IMR-90 (cell line): ENCODE data around the gene CDKL1. TPM values are rescaled to one million over a fixed set of nuclear protein-coding genes. Genes with fewer than 3 reads are reported as not detected.
A peak's percentile ranks its signal among the peaks of the same experiment; 100 is the strongest.

Source experiments
- ATAC-seq: fragments of 200-7000 bp; cut with Tn5 transposase; 2 replicates; pipeline ENCODE4 v1.9.1; 2020; ENCODE audit warnings: low read depth, mild to moderate bottlenecking, moderate library complexity
- BruUV-seq: library from RNA; stranded (reverse); fragments of 400-500 nt; replicated peaks from 2 replicates; lab custom pipeline; 2021; lab: Mats Ljungman, UMichigan
- CTCF ChIA-PET: fragments of 300-600 bp; formaldehyde crosslinking; extraction: SDS; loops from one replicate; lab custom pipeline; 2021; ENCODE audit warnings: antibody characterized with exemption; lab: Yijun Ruan, JAX
- POLR2A ChIA-PET: fragments of 300-600 bp; sonication (Branson Sonifier 250); formaldehyde crosslinking; loops from one replicate; lab custom pipeline; 2022; ENCODE audit warnings: antibody characterized with exemption; ENCODE audit not compliant: unreplicated experiment; lab: Charles Lee
- DNase-seq: peaks from one replicate; pipeline ENCODE4 v3.0.0; 2013
- H2AFZ ChIP-seq: replicated peaks from 2 replicates; pipeline ENCODE3; 2013; ENCODE audit warnings: low read length, mild to moderate bottlenecking; ENCODE audit not compliant: poor library complexity
- H2AK5ac ChIP-seq: 2 replicates; pipeline ENCODE4 v1.6.1; 2013; ENCODE audit warnings: low read depth, low read length, inconsistent platforms
- H2AK9ac ChIP-seq: replicated peaks from 2 replicates; pipeline ENCODE3; 2013; ENCODE audit warnings: mild to moderate bottlenecking, low read depth, low read length, moderate library complexity; ENCODE audit not compliant: poor library complexity
- H2BK120ac ChIP-seq: 2 replicates; pipeline ENCODE4 v1.6.1; 2013; ENCODE audit warnings: low read depth, low read length, inconsistent platforms
- H2BK15ac ChIP-seq: 3 replicates; pipeline ENCODE4 v1.6.1; 2013; ENCODE audit warnings: low read depth, low read length, inconsistent platforms
- H2BK20ac ChIP-seq: 2 replicates; pipeline ENCODE4 v1.6.1; 2013; ENCODE audit warnings: low read depth, mild to moderate bottlenecking, inconsistent platforms, low read length, moderate library complexity
- H2BK5ac ChIP-seq: 2 replicates; pipeline ENCODE4 v1.6.1; 2013; ENCODE audit warnings: mild to moderate bottlenecking, low read depth, low read length, inconsistent platforms; ENCODE audit not compliant: poor library complexity, severe bottlenecking
- H3K14ac ChIP-seq: replicated peaks from 2 replicates; pipeline ENCODE4 v1.6.1; 2013; ENCODE audit warnings: low read depth, low read length, inconsistent platforms
- H3K18ac ChIP-seq: 2 replicates; pipeline ENCODE4 v1.6.1; 2013; ENCODE audit warnings: low read depth, low read length, control low read depth
- H3K23ac ChIP-seq: 2 replicates; pipeline ENCODE4 v1.6.1; 2013; ENCODE audit warnings: low read depth, low read length, inconsistent platforms
- H3K27ac ChIP-seq: 2 replicates; pipeline ENCODE4 v1.5.1; 2013; ENCODE audit warnings: mild to moderate bottlenecking, control low read depth, low read length; ENCODE audit not compliant: insufficient read depth
- H3K27me3 ChIP-seq: 2 replicates; pipeline ENCODE4 v1.6.1; 2013; ENCODE audit warnings: low read length; ENCODE audit not compliant: control insufficient read depth, insufficient read depth
- H3K36me3 ChIP-seq: 2 replicates; pipeline ENCODE4 v1.6.1; 2013; ENCODE audit warnings: low read length, mixed read lengths; ENCODE audit not compliant: control insufficient read depth, insufficient read depth
- H3K4ac ChIP-seq: 2 replicates; pipeline ENCODE4 v1.6.1; 2013; ENCODE audit warnings: low read depth, low read length, inconsistent platforms
- H3K4me1 ChIP-seq: 2 replicates; pipeline ENCODE4 v1.6.1; 2013; ENCODE audit warnings: low read length, mixed read lengths; ENCODE audit not compliant: control insufficient read depth, insufficient read depth
- H3K4me2 ChIP-seq: 2 replicates; pipeline ENCODE4 v1.6.1; 2013; ENCODE audit warnings: low read depth, mild to moderate bottlenecking, control low read depth, low read length, moderate library complexity
- H3K4me3 ChIP-seq: 2 replicates; pipeline ENCODE4 v1.5.1; 2013; ENCODE audit warnings: low read depth, mild to moderate bottlenecking, control low read depth, low read length, moderate library complexity; ENCODE audit not compliant: insufficient read depth
- H3K56ac ChIP-seq: 2 replicates; pipeline ENCODE4 v1.6.1; 2013; ENCODE audit warnings: low read length, inconsistent platforms; ENCODE audit not compliant: insufficient read depth; ENCODE audit errors: extremely low read depth
- H3K79me1 ChIP-seq, 2 experiments: 2 replicates each; pipeline ENCODE4 v1.6.1; 2013; ENCODE audit warnings: low read length in 2 of 2, inconsistent platforms in 1 of 2, low read depth in 1 of 2
- H3K9ac ChIP-seq: 2 replicates; pipeline ENCODE4 v1.6.1; 2013; ENCODE audit warnings: low read depth, low read length, control low read depth
- H3K9me1 ChIP-seq: 2 replicates; pipeline ENCODE4 v1.6.1; 2013; ENCODE audit warnings: low read length, inconsistent platforms; ENCODE audit not compliant: insufficient read depth
- H3K9me3 ChIP-seq: 2 replicates; pipeline ENCODE4 v1.6.1; 2013; ENCODE audit warnings: low read length; ENCODE audit not compliant: control insufficient read depth, insufficient read depth
- H4K20me1 ChIP-seq: 2 replicates; pipeline ENCODE4 v1.6.1; 2013; ENCODE audit warnings: low read length, inconsistent platforms; ENCODE audit not compliant: insufficient read depth
- H4K5ac ChIP-seq: 2 replicates; pipeline ENCODE4 v1.6.1; 2013; ENCODE audit warnings: mild to moderate bottlenecking, low read depth, low read length, control low read depth
- H4K8ac ChIP-seq, 2 experiments: 2 replicates each; pipeline ENCODE4 v1.6.1; 2013; ENCODE audit warnings: low read depth in 2 of 2, low read length in 2 of 2, control low read depth in 1 of 2, inconsistent platforms in 1 of 2
- H4K91ac ChIP-seq: 2 replicates; pipeline ENCODE4 v1.6.1; 2013; ENCODE audit warnings: low read depth, low read length, inconsistent platforms; ENCODE audit not compliant: insufficient read depth
- BHLHE40 ChIP-seq: fragments of 150-350 bp; IDR thresholded peaks from 2 replicates; pipeline ENCODE4 v1.6.1; 2016; ENCODE audit warnings: mild to moderate bottlenecking, low read depth, low read length
- CEBPB ChIP-seq: IDR thresholded peaks from 2 replicates; pipeline ENCODE4 v1.6.1; 2012; ENCODE audit warnings: low read depth, low read length, improper control_type of control experiment
- CHD1 ChIP-seq: IDR thresholded peaks from 2 replicates; pipeline ENCODE4 v1.6.1; 2012; ENCODE audit warnings: low read depth, low read length, improper control_type of control experiment
- CTCF ChIP-seq: conservative IDR thresholded peaks from 2 replicates; pipeline ENCODE4 v1.5.1; 2012; ENCODE audit warnings: mild to moderate bottlenecking, low read depth, low read length, improper control_type of control experiment
- ELK1 ChIP-seq: fragments of 150-350 bp; IDR thresholded peaks from 2 replicates; pipeline ENCODE4 v1.6.1; 2016; ENCODE audit warnings: low read depth, mild to moderate bottlenecking, low read length, moderate library complexity, borderline replicate concordance
- FOS ChIP-seq: fragments of 150-350 bp; IDR thresholded peaks from 2 replicates; pipeline ENCODE4 v1.6.1; 2016; ENCODE audit warnings: low read depth, low read length
- MAFK ChIP-seq: IDR thresholded peaks from 2 replicates; pipeline ENCODE4 v1.6.1; 2012; ENCODE audit warnings: low read depth, low read length, improper control_type of control experiment
- MAZ ChIP-seq: IDR thresholded peaks from 2 replicates; pipeline ENCODE4 v1.6.1; 2012; ENCODE audit warnings: low read depth, mild to moderate bottlenecking, low read length, improper control_type of control experiment, moderate library complexity, borderline replicate concordance
- MXI1 ChIP-seq: IDR thresholded peaks from 2 replicates; pipeline ENCODE4 v1.6.1; 2012; ENCODE audit warnings: low read depth, mild to moderate bottlenecking, low read length, moderate library complexity, borderline replicate concordance
- NFE2L2 ChIP-seq: fragments of 150-350 bp; IDR thresholded peaks from 2 replicates; pipeline ENCODE4 v1.6.1; 2016; ENCODE audit warnings: low read depth, mild to moderate bottlenecking, low read length
- POLR2A ChIP-seq: IDR thresholded peaks from 2 replicates; pipeline ENCODE4 v1.6.1; 2012; ENCODE audit warnings: mild to moderate bottlenecking, low read depth, low read length
- RAD21 ChIP-seq: IDR thresholded peaks from 2 replicates; pipeline ENCODE4 v1.6.1; 2012; ENCODE audit warnings: low read length, improper control_type of control experiment
- RCOR1 ChIP-seq: IDR thresholded peaks from 2 replicates; pipeline ENCODE4 v1.6.1; 2012; ENCODE audit warnings: mild to moderate bottlenecking, low read length, improper control_type of control experiment; ENCODE audit not compliant: insufficient replicate concordance
- RFX5 ChIP-seq: IDR thresholded peaks from 2 replicates; pipeline ENCODE4 v1.8.0; 2012; ENCODE audit warnings: low read depth, mild to moderate bottlenecking, low read length, moderate library complexity
- SMC3 ChIP-seq: fragments of 150-350 bp; IDR thresholded peaks from 2 replicates; pipeline ENCODE4 v1.6.1; 2016; ENCODE audit warnings: low read depth, mild to moderate bottlenecking, antibody characterized with exemption, low read length, moderate library complexity
- USF2 ChIP-seq: fragments of 150-350 bp; IDR thresholded peaks from 2 replicates; pipeline ENCODE4 v1.6.1; 2017; ENCODE audit warnings: mild to moderate bottlenecking, antibody characterized with exemption, low read length, low read depth
- WGBS, 2 experiments: methylation state at CpG; one replicate each; pipeline versions ENCODE4 v1.1.5 to v1.1.7; 2013; ENCODE audit warnings: missing lambda C conversion rate in 2 of 2; ENCODE audit not compliant: insufficient read length in 1 of 2; ENCODE audit errors: extremely low coverage in 2 of 2; 5-methylcytosine and 5-hydroxymethylcytosine counted together
- dilution Hi-C: fragments of 300-500 bp; cut with HindIII; formaldehyde crosslinking; loops from one replicate; pipeline ENCODE4 v1.14.3; 2018; ENCODE audit warnings: low sequenced_read_pairs; ENCODE audit not compliant: unreplicated experiment
- in situ Hi-C: fragments of 300-500 bp; cut with MboI; formaldehyde crosslinking; loops from 3 replicates; pipeline ENCODE4 v1.14.3; 2019; ENCODE audit warnings: low sequenced_read_pairs, inconsistent platforms, mixed read lengths
- intact Hi-C: fragments of 100-400 bp; cut with micrococcal nuclease; formaldehyde crosslinking; loops from 2 replicates; pipeline ENCODE4 v1.10.0; 2022
- polyA plus RNA-seq, 3 experiments: library from polyadenylated mRNA; depleted of rRNA; stranded (reverse); fragments of >200 nt; gene quantifications; 2 replicates each; pipeline ENCODE4 v1.2.3, GENCODE V29; 2012; ENCODE audit warnings: low replicate concordance in 1 of 3
- total RNA-seq: library from RNA; depleted of rRNA; stranded (reverse); fragments of >200 nt; gene quantifications from 2 replicates; pipeline ENCODE4 v1.2.3, GENCODE V29; 2012

The CDKL1 gene
- total and polyA plus RNA-seq, 2 of the 4 experiments (the other 2 are of a cell fraction), result 1.9 to 3.8 TPM

GRCh38 chr14:50318031-50318626, 78.6 kb downstream of the CDKL1 start:
- H3K79me1 ChIP-seq, result peaks cover 11 to 43% of the 10 kb centered on the region in 2 experiments
- DNase-seq (peak; percentile 66), ATAC-seq (no peak)
- no peak overlapping the region for H4K91ac ChIP-seq
- no peaks in the 10 kb centered on the region for H3K9me3 ChIP-seq
- H3K23ac ChIP-seq, result no peak overlapping the region
- no TSS peak for BruUV-seq
- no peak overlapping the region for H2AK9ac ChIP-seq
- no peak overlapping the region for H2BK5ac ChIP-seq
- H3K4ac ChIP-seq, result no peak overlapping the region
- H2BK20ac ChIP-seq, result no peak overlapping the region
- no peak overlapping the region for H2AFZ ChIP-seq
- H2BK15ac ChIP-seq, result no peak overlapping the region
- dilution Hi-C loops (no loop called here), in situ Hi-C loops (no loop called here), intact Hi-C loops (no loop called here)
- no peak overlapping the region for H3K27ac ChIP-seq
- WGBS, 2 experiments, result no CpG with 5 or more reads among the region's 4 CpGs
- H3K18ac ChIP-seq, result no peak overlapping the region
- no peak overlapping the region for H3K9ac ChIP-seq
- H4K8ac ChIP-seq, result no peak overlapping the region
- no peaks in the 10 kb centered on the region for H3K36me3 ChIP-seq
- CTCF ChIA-PET, result interaction anchor here (0.8 kb wide), 1 partner anchor 19 kb away, joined by 3 read pairs; no protein-coding TSS in a partner anchor
- H4K20me1 ChIP-seq, result no peaks in the 10 kb centered on the region; the same call in 1 of the 2 replicates
- H2AK5ac ChIP-seq, result no peak overlapping the region
- peaks cover 10% of the 10 kb centered on the region for H3K4me1 ChIP-seq
- POLR2A ChIA-PET, result interaction anchor here (0.6 kb wide), 1 partner anchor 92 kb away, joined by 5 read pairs; no protein-coding TSS in a partner anchor
- no peak overlapping the region for H3K4me2 ChIP-seq
- peaks cover 10% of the 10 kb centered on the region for H3K9me1 ChIP-seq
- no peak overlapping the region for H2BK120ac ChIP-seq
- H4K5ac ChIP-seq, result no peak overlapping the region
- TF ChIP-seq MAZ, result no peak
- peak; percentile 77 for TF ChIP-seq RAD21
- TF ChIP-seq MXI1, result no peak
- no peak for TF ChIP-seq CEBPB
- no peak for TF ChIP-seq FOS
- TF ChIP-seq NFE2L2, result no peak
- no peak for TF ChIP-seq USF2
- TF ChIP-seq POLR2A, result no peak
- TF ChIP-seq BHLHE40, result no peak
- no peak for TF ChIP-seq RCOR1
- no peak for TF ChIP-seq MAFK
- peak; percentile 78 for TF ChIP-seq CTCF
- TF ChIP-seq ELK1, result no peak
- peak; percentile 62 for TF ChIP-seq SMC3
- no peak for TF ChIP-seq RFX5
- no peak for TF ChIP-seq CHD1
- H3K56ac ChIP-seq, result no peak overlapping the region
- no peak overlapping the region for H3K4me3 ChIP-seq
- H3K27me3 ChIP-seq, result no peaks in the 10 kb centered on the region
- H3K14ac ChIP-seq, result no peak overlapping the region
